Subcutaneous adipose tissue (tissue), 4 donors: ENCODE measurements around the gene NOL6. TPM values are rescaled to one million over a fixed set of nuclear protein-coding genes. Genes with fewer than 3 reads are reported as not detected.

Source experiments
- total RNA-seq, 4 donors: library from RNA; depleted of rRNA; stranded (reverse); fragments of >200 nt; gene quantifications; one replicate each; pipeline ENCODE4 v1.1.0, GENCODE V29; 2016
- TF ChIP-seq, protein P1 (sequence below): fragments of 450-650 bp; IDR thresholded peaks from one replicate; pipeline ENCODE4 v1.5.1; 2016; ENCODE audit warnings: low read depth, mild to moderate bottlenecking, control low read depth, antibody characterized with exemption, moderate library complexity

NOL6 gene
- total RNA-seq, 4 donors from 2014 or later: 11.0 to 18.1 (median 14.9) TPM

GRCh38 chr9:33455945-33456344, 17.8 kb downstream of the NOL6 start:
- TF ChIP-seq, protein P1, sequence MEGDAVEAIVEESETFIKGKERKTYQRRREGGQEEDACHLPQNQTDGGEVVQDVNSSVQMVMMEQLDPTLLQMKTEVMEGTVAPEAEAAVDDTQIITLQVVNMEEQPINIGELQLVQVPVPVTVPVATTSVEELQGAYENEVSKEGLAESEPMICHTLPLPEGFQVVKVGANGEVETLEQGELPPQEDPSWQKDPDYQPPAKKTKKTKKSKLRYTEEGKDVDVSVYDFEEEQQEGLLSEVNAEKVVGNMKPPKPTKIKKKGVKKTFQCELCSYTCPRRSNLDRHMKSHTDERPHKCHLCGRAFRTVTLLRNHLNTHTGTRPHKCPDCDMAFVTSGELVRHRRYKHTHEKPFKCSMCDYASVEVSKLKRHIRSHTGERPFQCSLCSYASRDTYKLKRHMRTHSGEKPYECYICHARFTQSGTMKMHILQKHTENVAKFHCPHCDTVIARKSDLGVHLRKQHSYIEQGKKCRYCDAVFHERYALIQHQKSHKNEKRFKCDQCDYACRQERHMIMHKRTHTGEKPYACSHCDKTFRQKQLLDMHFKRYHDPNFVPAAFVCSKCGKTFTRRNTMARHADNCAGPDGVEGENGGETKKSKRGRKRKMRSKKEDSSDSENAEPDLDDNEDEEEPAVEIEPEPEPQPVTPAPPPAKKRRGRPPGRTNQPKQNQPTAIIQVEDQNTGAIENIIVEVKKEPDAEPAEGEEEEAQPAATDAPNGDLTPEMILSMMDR: no peak

DNA sequence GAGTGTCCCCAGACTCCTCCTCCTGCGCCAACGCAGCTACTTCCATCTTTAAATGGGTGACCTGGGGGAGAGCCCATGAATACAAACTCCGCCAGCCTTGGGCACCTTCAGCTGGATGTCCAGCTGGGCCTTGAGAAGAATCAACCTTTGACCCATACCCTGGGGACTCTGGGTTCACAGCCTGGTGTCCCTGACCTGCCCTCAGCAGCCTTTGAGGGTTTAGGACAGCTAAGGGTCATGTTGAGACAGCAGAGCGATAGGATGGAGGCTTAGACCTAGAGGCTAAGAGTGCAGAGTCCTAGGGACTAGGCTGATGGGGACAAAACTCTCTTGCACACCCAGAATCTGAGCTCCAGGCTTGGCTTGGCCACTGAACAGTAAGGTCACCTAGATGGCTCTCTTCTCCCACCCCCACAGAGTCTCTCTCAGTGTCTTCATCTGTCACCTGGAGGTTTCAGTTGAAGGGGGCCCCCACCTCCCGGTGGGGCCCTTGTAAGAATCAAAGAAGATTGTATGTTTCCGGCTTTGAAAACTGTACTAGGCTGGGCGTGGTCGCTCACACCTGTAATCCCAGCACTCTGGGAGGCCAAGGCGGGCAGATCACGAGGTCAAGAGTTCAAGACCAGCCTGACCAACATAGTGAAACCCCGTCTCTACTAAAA, 19.6 kb downstream of the NOL6 start:
- TF ChIP-seq, protein P1: no peak

DNA sequence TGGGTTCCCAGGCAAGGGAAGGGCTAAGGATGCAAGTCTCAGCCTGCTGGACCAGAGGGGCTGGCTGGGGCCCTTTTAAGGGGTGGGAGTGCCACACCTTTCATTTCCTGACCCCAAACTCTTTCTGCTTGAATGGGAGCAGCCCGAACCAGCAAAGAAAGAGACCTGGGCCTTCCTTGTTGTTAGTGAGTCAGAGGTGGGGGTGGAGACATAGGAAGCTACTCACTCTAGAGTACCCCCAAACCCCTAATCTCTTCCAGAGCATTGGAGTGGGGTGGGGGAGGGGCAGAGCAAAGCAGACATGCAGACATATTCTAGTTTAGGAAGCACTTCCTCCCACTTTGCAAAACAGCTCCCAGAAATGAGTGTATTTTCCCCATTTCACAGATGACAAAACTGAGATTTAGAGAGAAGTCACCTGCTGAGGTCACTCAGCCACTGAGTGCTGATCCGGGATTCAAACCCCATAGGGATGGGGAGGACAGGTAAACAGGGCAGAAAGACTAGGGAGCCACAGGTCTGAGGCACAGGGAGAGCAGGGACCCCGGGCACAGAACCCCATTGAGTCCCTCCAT, 20.4 kb downstream of the NOL6 start:
- TF ChIP-seq, protein P1: no peak

DNA sequence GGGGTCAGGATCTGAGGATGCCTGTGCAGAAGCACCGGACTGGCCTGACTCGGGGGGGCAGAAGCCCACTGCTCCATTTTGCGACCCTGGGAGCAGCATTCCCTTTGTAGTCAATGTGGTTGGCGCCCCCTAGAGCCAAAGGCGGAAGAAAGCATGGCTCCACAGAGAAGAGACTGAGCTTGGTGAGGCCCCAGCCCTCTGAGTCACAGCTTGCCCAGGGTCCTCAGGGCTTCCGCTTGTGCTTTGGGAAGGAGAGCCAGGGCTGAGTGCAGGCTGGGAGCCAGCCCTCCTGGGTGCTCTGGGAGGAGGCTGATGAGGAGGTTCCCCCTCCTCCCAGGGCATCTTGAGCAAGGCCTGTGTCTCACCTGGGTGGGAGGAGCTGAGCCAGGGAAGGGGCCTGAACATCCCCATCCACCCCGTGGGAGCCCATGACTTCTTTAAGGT, 20.9 kb downstream of the NOL6 start:
- TF ChIP-seq, protein P1: no peak

DNA sequence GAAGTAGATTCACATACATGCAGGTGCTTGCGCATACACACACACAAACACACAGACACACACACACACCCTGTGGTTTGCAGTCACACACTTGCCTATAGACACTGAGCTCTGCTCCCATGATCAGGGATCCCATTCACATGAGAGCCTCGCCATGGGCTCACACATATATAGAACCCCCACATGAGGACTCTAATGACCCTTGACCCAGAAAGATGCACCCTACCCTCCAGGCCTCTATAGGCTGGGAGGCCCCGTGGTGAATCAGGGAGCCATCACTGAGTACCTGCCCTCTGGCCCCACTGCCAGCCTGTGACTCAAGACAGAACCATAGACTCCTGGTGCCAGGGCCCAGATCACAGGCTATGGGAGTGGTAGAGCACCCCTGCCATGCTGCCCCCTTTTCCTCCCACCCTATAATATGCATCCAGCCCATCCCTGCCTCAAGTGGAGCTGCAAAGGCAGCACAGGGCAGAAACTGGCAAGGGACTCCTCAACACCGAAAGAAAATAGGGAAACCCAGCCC, 23.0 kb downstream of the NOL6 start:
- TF ChIP-seq, protein P1: no peak

DNA sequence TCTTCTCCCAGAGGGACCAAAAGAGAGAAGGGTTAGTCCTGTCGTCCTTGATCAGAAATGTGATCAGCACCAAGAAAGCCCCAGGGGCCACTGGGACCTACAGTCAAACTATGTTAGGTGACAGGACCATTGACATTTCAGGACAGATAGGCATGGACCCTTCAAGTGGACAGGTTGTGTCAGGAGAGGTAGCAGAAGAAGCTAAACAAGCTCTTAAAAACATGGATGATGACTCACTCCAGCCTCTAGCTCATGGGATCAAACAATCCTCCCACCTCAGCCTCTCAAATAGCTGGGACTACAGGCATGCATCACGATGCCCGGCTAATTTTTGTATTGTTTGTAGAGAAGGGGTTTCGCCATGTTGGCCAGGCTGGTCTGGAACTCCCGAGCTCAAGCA, 24.0 kb downstream of the NOL6 start:
- TF ChIP-seq, protein P1: no peak

DNA sequence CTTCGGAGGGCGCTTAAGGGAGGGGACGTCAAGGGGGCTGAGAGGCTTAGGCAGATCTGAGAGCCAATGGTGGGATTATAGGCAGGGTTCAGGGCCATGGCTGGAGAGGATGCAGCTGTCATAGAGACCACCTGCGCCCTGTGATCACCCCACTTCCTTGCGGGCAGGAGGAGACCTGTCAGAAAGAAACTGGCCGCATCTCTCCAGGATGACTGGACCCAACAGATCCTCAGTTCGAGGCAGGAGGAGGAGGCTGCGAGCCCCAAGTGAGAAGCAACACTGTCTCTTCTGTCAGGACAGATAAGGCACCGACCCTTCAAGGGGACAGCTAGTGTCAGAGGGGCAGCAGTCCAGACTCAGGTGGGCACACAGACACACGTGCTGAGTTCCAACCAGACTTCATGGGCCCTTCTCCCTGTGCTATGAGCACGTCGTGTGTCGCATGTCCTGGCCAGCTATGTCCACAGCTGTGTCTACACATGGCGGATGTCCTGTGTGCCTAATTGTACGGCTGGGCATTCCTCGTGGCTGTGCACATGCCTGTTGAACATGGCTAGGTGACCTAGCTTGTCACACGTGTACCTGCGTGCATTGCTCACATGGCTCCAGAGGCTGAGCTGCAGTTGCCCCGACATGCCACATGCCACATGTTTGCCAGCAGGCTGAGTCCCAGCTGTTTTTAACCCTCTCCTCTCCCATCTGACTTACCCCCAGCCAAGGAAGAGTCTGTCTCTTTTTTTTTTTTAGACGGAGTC, 25.7 kb downstream of the NOL6 start:
- TF ChIP-seq, protein P1: no peak
